Activated CD4-positive, CD25-positive, alpha-beta regulatory T cell treated with anti-CD3 and anti-CD28 coated beads, Interleukin-2, amount 50 U/mL, for 24 hours (primary cell): Measurements from ENCODE around the gene HHAT.
A peak's percentile ranks its signal among the peaks of the same experiment; 100 is the strongest.

ENCODE experiments used
- ATAC-seq, 2 donors: fragments of 150-1000 bp; cut with Tn5 transposase; one replicate each; pipeline ENCODE4 v1.10.0; 2021; ENCODE audit warnings: mild to moderate bottlenecking in 1 of 2, moderate library complexity in 1 of 2

Gene HHAT

GRCh38 chr1:210360852-210361477 is 32.3 kb downstream of the HHAT start:
- no peak for ATAC-seq

GRCh38 chr1:210361665-210362064 is 33.0 kb downstream of the HHAT start:
- ATAC-seq = no peak

GRCh38 chr1:210362526-210362925 is 33.8 kb downstream of the HHAT start:
- ATAC-seq = no peak

- no peak for ATAC-seq
Observed at GRCh38 chr1:210363119-210363518, 34.4 kb downstream of the HHAT start.

GRCh38 chr1:210364479-210364878 is 35.8 kb downstream of the HHAT start:
- ATAC-seq = no peak

GRCh38 chr1:210366767-210367166 is 38.1 kb downstream of the HHAT start:
- no peak for ATAC-seq

GRCh38 chr1:210367566-210367965 is 38.9 kb downstream of the HHAT start:
- no peak for ATAC-seq

- no peak for ATAC-seq
Observed at GRCh38 chr1:210369425-210369824, 40.7 kb downstream of the HHAT start.

- no peak for ATAC-seq
Observed at GRCh38 chr1:210371916-210372315, 43.2 kb downstream of the HHAT start.

GRCh38 chr1:210372491-210372890 is 43.8 kb downstream of the HHAT start:
- ATAC-seq = no peak

GRCh38 chr1:210372931-210373627 is 44.4 kb downstream of the HHAT start:
- peak in 1 of 2 donors; percentile 26 for ATAC-seq

GRCh38 chr1:210373628-210373877 is 44.9 kb downstream of the HHAT start:
- ATAC-seq = peak in 1 of 2 donors; percentile 63

GRCh38 chr1:210373878-210374599 is 45.3 kb downstream of the HHAT start:
- peak; percentile 73 to 78 for ATAC-seq

- ATAC-seq = no peak
Observed at GRCh38 chr1:210374600-210374953, 45.9 kb downstream of the HHAT start.

GRCh38 chr1:210376836-210377372 is 48.2 kb downstream of the HHAT start:
- ATAC-seq = no peak

GRCh38 chr1:210377731-210378333 is 49.1 kb downstream of the HHAT start:
- no peak for ATAC-seq

GRCh38 chr1:210378736-210379135 is 50.0 kb downstream of the HHAT start:
- no peak for ATAC-seq

GRCh38 chr1:210381934-210382333 is 53.2 kb downstream of the HHAT start:
- no peak for ATAC-seq

GRCh38 chr1:210384625-210385024 is 55.9 kb downstream of the HHAT start:
- no peak for ATAC-seq

GRCh38 chr1:210385228-210385627 is 56.5 kb downstream of the HHAT start:
- no peak for ATAC-seq

GRCh38 chr1:210394281-210394821 is 65.6 kb downstream of the HHAT start:
- peak in 1 of 2 donors; percentile 43 for ATAC-seq

- no peak for ATAC-seq
Observed at GRCh38 chr1:210396541-210396940, 67.8 kb downstream of the HHAT start.

- no peak for ATAC-seq
Observed at GRCh38 chr1:210397252-210397651, 68.5 kb downstream of the HHAT start.
